Hepatocyte (in vitro differentiated cells): ENCODE data around the gene GJB3. TPM values are rescaled to one million over a fixed set of nuclear protein-coding genes. Genes with fewer than 3 reads are reported as not detected.

Experiments used
- DNase-seq: peaks from one replicate; pipeline ENCODE4 v3.0.0-alpha.2; 2016; ENCODE audit warnings: low spot score
- H2AFZ ChIP-seq: fragments of 200-600 bp; sonication (generic); 2 replicates; pipeline ENCODE4 v1.6.0; 2016; ENCODE audit warnings: antibody characterized with exemption, mild to moderate bottlenecking
- H3K27ac ChIP-seq: fragments of 200-600 bp; sonication (generic); 2 replicates; pipeline ENCODE4 v1.5.1; 2016; ENCODE audit warnings: mild to moderate bottlenecking
- H3K27me3 ChIP-seq: fragments of 200-600 bp; sonication (generic); 2 replicates; pipeline ENCODE4 v1.6.1; 2016
- H3K36me3 ChIP-seq: fragments of 200-600 bp; sonication (generic); replicated peaks from 2 replicates; pipeline ENCODE4 v1.5.1; 2016; ENCODE audit warnings: low read depth; ENCODE audit not compliant: insufficient read depth
- H3K4me1 ChIP-seq: fragments of 200-600 bp; sonication (generic); 2 replicates; pipeline ENCODE4 v1.5.1; 2016; ENCODE audit warnings: mild to moderate bottlenecking, moderate library complexity; ENCODE audit not compliant: insufficient read depth
- H3K4me2 ChIP-seq: fragments of 200-600 bp; sonication (generic); 2 replicates; pipeline ENCODE4 v1.6.0; 2016
- H3K4me3 ChIP-seq: fragments of 200-600 bp; sonication (generic); 2 replicates; pipeline ENCODE4 v1.5.1; 2016; ENCODE audit warnings: mild to moderate bottlenecking
- H3K79me2 ChIP-seq: fragments of 200-600 bp; sonication (generic); 2 replicates; pipeline ENCODE4 v1.6.0; 2017; ENCODE audit warnings: mild to moderate bottlenecking
- H3K9me2 ChIP-seq: fragments of 200-600 bp; sonication (generic); replicated peaks from 2 replicates; pipeline ENCODE4 v1.6.0; 2017; ENCODE audit warnings: mild to moderate bottlenecking; ENCODE audit not compliant: insufficient read depth
- H3K9me3 ChIP-seq: fragments of 200-600 bp; sonication (generic); 2 replicates; pipeline ENCODE4 v1.5.1; 2016; ENCODE audit warnings: low read depth, mild to moderate bottlenecking
- H4K20me1 ChIP-seq: fragments of 200-600 bp; sonication (generic); 2 replicates; pipeline ENCODE4 v1.6.0; 2016; ENCODE audit warnings: mild to moderate bottlenecking; ENCODE audit not compliant: insufficient read depth, poor library complexity, severe bottlenecking
- CTCF ChIP-seq: fragments of 200-600 bp; sonication (generic); IDR thresholded peaks from 2 replicates; pipeline ENCODE4 v1.5.1; 2016; ENCODE audit warnings: antibody characterized with exemption, mild to moderate bottlenecking; ENCODE audit not compliant: poor library complexity
- EZH2 ChIP-seq: fragments of 200-600 bp; sonication (generic); IDR thresholded peaks from 2 replicates; pipeline ENCODE4 v1.6.1; 2016; ENCODE audit warnings: antibody characterized with exemption, mild to moderate bottlenecking, borderline replicate concordance
- EZH2phosphoT487 ChIP-seq: fragments of 200-600 bp; sonication (generic); IDR thresholded peaks from one replicate; pipeline ENCODE4 v1.6.1; 2018; ENCODE audit warnings: antibody characterized with exemption, mild to moderate bottlenecking, low read depth, moderate library complexity; ENCODE audit not compliant: unreplicated experiment, severe bottlenecking
- WGBS: methylation state at CpG from one replicate; pipeline ENCODE4 v1.1.6; 2016; ENCODE audit warnings: low lambda C conversion rate; ENCODE audit errors: missing lambda C conversion rate; 5-methylcytosine and 5-hydroxymethylcytosine counted together
- polyA plus RNA-seq: library from polyadenylated mRNA; unstranded; fragments of >200 nt; fragmentation: Nextera tagmentation; extraction: Ambion mirVana; gene quantifications from 2 replicates; pipeline ENCODE4 v1.2.1, GENCODE V29; 2016
- total RNA-seq: library from RNA; depleted of rRNA; stranded (reverse); fragments of >200 nt; gene quantifications from 2 replicates; pipeline ENCODE4 v1.2.3, GENCODE V29; 2014

The GJB3 gene
- total and polyA plus RNA-seq, 2 experiments from 2014 or later = 2.0 to 3.2 TPM

DNA sequence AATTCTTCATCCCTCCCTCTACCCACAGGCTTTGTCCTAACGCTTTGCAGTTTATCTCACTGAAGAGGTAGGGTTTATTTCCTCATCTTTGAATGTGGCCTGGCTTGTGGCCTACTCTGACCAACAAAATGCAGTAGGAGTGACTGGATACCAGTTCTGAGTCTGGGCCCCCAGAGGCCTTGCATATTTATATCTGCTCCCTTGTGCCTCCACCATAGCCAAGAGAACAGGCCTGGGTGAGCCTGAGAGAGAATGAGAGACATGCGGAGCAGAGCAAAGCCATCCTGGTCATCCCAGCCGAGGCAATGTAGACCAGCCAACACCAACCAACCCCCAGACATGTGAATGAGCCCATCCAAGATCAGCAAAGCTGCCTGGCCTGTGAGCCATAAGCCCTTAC lies 48.2 kb downstream of the GJB3 start:
- Histone ChIP-seq H3K27me3 (no peaks in the 10 kb centered on the region), H4K20me1 (no peaks in the 10 kb centered on the region), H3K9me2 (no peaks in the 10 kb centered on the region), H2AFZ (no peak overlapping the region), H3K36me3 (no peaks in the 10 kb centered on the region), H3K79me2 (no peaks in the 10 kb centered on the region), H3K4me2 (no peak overlapping the region), H3K9me3 (no peaks in the 10 kb centered on the region), H3K4me3 (no peak overlapping the region), H3K4me1 (peaks cover 15% of the 10 kb centered on the region), H3K27ac (no peak overlapping the region)
- TF ChIP-seq EZH2 (no peak), EZH2phosphoT487 (no peak), CTCF (no peak)
- no peak for DNase-seq
- 91% methylated on average over 3 of the region's 3 CpGs for WGBS

GRCh38 chr1:34831721-34832246 lies 50.8 kb downstream of the GJB3 start:
- Histone ChIP-seq H3K9me3 (no peaks in the 10 kb centered on the region), H3K27ac (no peak overlapping the region), H3K4me2 (no peak overlapping the region), H3K36me3 (no peaks in the 10 kb centered on the region), H3K9me2 (no peaks in the 10 kb centered on the region), H4K20me1 (no peaks in the 10 kb centered on the region), H3K4me3 (no peak overlapping the region), H3K27me3 (no peaks in the 10 kb centered on the region), H3K79me2 (no peaks in the 10 kb centered on the region), H2AFZ (no peak overlapping the region), H3K4me1 (no peaks in the 10 kb centered on the region)
- 91% methylated on average over 6 of the region's 6 CpGs for WGBS
- TF ChIP-seq EZH2phosphoT487 (no peak), CTCF (no peak), EZH2 (no peak)
- no peak for DNase-seq

- Histone ChIP-seq H3K4me3 (no peak overlapping the region), H3K27me3 (no peaks in the 10 kb centered on the region), H3K36me3 (no peaks in the 10 kb centered on the region), H2AFZ (no peak overlapping the region), H3K4me1 (no peaks in the 10 kb centered on the region), H3K9me2 (no peaks in the 10 kb centered on the region), H4K20me1 (no peaks in the 10 kb centered on the region), H3K4me2 (no peak overlapping the region), H3K9me3 (no peaks in the 10 kb centered on the region), H3K79me2 (no peaks in the 10 kb centered on the region), H3K27ac (no peak overlapping the region)
- no peak for TF ChIP-seq CTCF
- TF ChIP-seq EZH2 = no peak
- no peak for TF ChIP-seq EZH2phosphoT487
- WGBS = 89% methylated on average over 1 of the region's 1 CpG
- no peak for DNase-seq
These were observed 52.7 kb downstream of the GJB3 start for GRCh38 chr1:34833711-34834110.

Other genes with a start within 250 kb of the GJB3 start
- gene GJB5, start 26.2 kb upstream of the GJB3 start, total RNA-seq = 0.76 and 0.80 TPM in 2 replicates
- 0.85 and 1.1 TPM in 2 replicates for gene GJB5, start 26.2 kb upstream of the GJB3 start, polyA plus RNA-seq
- gene GJB4, start 21.5 kb upstream of the GJB3 start, total RNA-seq = 1.00 and 2.0 TPM in 2 replicates
- 1.3 and 2.5 TPM in 2 replicates for gene GJB4, start 21.5 kb upstream of the GJB3 start, polyA plus RNA-seq
- gene GJA4, start 11.8 kb downstream of the GJB3 start, total RNA-seq = 2.5 and 3.8 TPM in 2 replicates
- gene GJA4, start 11.8 kb downstream of the GJB3 start, polyA plus RNA-seq = 3.7 and 7.7 TPM in 2 replicates
- 21.9 and 35.4 TPM in 2 replicates for gene SMIM12, start 78.5 kb downstream of the GJB3 start, total RNA-seq
- 51.9 and 53.8 TPM in 2 replicates for gene SMIM12, start 78.5 kb downstream of the GJB3 start, polyA plus RNA-seq
- gene DLGAP3, start 148.4 kb downstream of the GJB3 start, total RNA-seq = 0.04 and 0.33 TPM in 2 replicates
- gene DLGAP3, start 148.4 kb downstream of the GJB3 start, polyA plus RNA-seq = 0.79 and 1.0 TPM in 2 replicates
- 37.5 and 43.8 TPM in 2 replicates for gene TMEM35B, start 204.1 kb downstream of the GJB3 start, total RNA-seq
- gene TMEM35B, start 204.1 kb downstream of the GJB3 start, polyA plus RNA-seq = 51.5 and 51.8 TPM in 2 replicates